PFSK-1 (cell line): ENCODE results near the gene HSD17B14.

Source experiments
- POLR2AphosphoS5 ChIP-seq: IDR thresholded peaks from 2 replicates; pipeline ENCODE4 v1.6.1; 2012; ENCODE audit warnings: low read depth, mild to moderate bottlenecking, control low read depth, low read length, moderate library complexity
- REST ChIP-seq, 2 experiments: IDR thresholded peaks; 2 replicates each; pipeline versions ENCODE4 v1.6.1 to v1.8.0; 2011 to 2012; ENCODE audit warnings: low read depth in 2 of 2, low read length in 2 of 2, control low read depth in 1 of 2, inconsistent platforms in 1 of 2, mild to moderate bottlenecking in 1 of 2, moderate library complexity in 1 of 2; ENCODE audit not compliant: insufficient read depth in 1 of 2
- SIN3A ChIP-seq: IDR thresholded peaks from 2 replicates; pipeline ENCODE4 v1.6.1; 2012; ENCODE audit warnings: mild to moderate bottlenecking, low read length, moderate library complexity, borderline replicate concordance; ENCODE audit not compliant: insufficient read depth
- TAF1 ChIP-seq: IDR thresholded peaks from 2 replicates; pipeline ENCODE4 v1.6.1; 2012; ENCODE audit warnings: low read length, control low read depth, borderline replicate concordance; ENCODE audit not compliant: insufficient read depth

DNA sequence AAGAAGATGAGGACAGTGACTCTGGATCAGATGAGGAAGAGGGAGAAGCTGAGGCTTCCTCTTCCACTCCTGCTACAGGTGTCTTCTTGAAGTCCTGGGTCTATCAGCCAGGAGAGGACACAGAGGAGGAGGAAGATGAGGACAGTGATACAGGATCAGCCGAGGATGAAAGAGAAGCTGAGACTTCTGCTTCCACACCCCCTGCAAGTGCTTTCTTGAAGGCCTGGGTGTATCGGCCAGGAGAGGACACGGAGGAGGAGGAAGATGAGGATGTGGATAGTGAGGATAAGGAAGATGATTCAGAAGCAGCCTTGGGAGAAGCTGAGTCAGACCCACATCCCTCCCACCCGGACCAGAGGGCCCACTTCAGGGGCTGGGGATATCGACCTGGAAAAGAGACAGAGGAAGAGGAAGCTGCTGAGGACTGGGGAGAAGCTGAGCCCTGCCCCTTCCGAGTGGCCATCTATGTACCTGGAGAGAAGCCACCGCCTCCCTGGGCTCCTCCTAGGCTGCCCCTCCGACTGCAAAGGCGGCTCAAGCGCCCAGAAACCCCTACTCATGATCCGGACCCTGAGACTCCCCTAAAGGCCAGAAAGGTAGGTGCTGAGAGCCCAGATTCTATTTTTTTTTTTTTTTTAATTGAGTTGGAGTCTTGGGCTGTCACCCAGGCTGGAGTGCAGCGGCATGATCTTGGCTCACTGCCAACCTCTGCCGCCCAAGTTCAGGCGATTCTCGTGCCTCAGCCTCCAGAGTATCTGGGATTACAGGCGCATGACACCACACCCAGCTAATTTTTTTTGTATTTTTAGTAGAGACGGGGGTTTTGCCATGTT is 38.2 kb upstream of the HSD17B14 start:
- no peak for TF ChIP-seq POLR2AphosphoS5
- no peak for TF ChIP-seq REST (IDR thresholded peaks at IDR 0.05; ENCODE audit: insufficient read depth in 1 of 2, low read depth in 2 of 2, low read length in 2 of 2)
- TF ChIP-seq TAF1, result no peak; the same call in 1 of the 2 replicates
- no peak for TF ChIP-seq SIN3A
